Hippocampal formation (tissue), 2 donors: ENCODE measurements around the gene PRRX2.
"Not testable (repeated sequence)": the region's sequence is repeated elsewhere in the genome, so short reads cannot be mapped to it uniquely, and the experiment has no call there.

ENCODE experiments used
- DNase-seq, 2 donors: peaks; one replicate each; lab custom pipeline; 2025; lab: John Stamatoyannopoulos, UW

Gene PRRX2

GRCh38 chr9:129654554-129655040 lies 10.8 kb upstream of the PRRX2 start:
- no peak for DNase-seq

GRCh38 chr9:129655154-129655553 lies 10.3 kb upstream of the PRRX2 start:
- no peak for DNase-seq

DNA sequence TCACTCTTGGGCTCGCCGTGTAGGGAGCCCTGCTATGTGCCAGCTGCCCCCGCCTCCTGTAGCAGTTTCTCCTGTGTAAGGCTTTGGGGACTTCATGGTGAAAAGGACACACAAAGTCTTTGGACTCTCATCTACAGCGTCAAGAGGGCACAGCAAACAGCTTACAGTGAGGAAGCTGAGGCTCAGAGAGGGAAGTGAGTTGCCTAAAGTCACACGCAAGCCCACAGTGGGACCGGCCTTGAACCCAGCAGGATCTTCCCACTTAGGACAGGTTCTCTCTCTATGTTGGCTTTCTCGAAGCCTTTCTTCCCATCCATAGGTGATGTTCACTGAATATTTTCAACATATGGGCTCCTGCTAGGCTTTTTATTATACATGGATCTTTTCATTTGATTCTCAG lies 9.8 kb upstream of the PRRX2 start:
- no peak for DNase-seq

DNA sequence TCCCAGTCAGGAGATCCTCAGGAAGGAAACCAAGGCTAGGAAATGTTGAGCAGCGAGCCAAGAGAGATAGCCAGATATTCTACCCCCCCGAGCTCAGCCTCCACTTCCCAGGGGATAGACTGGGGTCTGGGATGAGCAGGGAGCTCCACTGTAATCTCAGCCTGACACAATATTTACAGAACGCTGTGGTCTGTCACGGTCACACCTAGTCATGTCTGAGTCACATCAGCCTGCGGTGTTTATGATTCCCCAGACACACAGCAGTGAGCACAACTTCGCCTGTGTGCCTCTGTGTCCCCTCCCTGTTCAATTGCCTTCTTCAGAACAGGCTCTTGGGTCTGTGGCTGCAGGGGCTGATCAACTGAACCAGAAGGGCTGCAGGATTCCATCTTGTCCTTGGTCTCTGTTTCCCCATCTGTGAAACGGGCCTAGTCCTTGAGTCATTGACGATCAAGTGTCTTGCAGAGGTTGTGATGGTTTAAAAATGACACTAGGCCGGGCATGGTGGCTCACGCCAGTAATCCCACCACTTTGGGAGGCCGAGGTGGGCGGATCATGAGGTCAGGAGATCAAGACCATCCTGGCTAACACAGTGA lies 8.6 kb upstream of the PRRX2 start:
- no peak for DNase-seq

- no peak for DNase-seq
Observed at GRCh38 chr9:129661029-129661428, 4.4 kb upstream of the PRRX2 start.

- DNase-seq: not testable (repeated sequence)
Observed at GRCh38 chr9:129662239-129662638, 3.2 kb upstream of the PRRX2 start.

DNA sequence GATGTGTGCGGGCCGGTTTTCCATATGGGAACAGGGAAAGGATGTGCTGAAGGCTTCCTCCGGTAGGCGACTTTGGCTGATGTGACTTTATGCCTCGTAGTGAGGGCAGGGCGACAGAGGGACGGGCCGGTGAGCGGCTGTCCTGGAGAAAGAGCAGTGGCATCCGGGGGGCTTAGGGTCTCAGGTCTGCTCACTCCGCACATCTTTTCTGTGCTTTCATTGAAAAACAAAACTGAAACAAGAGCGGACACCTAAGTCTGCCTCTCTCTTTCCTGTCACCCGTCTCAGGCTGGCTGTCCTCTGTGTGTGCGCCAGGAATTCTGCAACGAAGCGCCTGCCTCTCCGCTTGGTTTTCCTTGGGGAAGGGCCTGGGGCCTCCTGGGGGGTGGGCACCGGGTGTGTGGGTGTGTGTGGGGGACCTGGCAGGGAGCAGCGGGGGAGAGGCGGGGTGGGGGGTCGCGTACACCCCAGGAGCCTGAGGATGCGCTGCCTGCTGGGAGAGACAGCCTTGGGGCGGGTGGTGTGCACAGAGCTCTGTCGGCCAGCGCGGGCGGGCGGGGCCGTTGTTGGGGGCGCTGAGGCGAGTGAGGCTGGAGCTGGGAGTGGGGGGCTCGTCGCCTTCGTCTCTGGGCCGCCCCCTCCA lies 580 bp upstream of the PRRX2 start:
- DNase-seq: no peak

- no peak for DNase-seq
Observed at GRCh38 chr9:129665814-129666520, 520 bp downstream of the PRRX2 start.

- DNase-seq: no peak
Observed at GRCh38 chr9:129666575-129666974, 1.1 kb downstream of the PRRX2 start.

DNA sequence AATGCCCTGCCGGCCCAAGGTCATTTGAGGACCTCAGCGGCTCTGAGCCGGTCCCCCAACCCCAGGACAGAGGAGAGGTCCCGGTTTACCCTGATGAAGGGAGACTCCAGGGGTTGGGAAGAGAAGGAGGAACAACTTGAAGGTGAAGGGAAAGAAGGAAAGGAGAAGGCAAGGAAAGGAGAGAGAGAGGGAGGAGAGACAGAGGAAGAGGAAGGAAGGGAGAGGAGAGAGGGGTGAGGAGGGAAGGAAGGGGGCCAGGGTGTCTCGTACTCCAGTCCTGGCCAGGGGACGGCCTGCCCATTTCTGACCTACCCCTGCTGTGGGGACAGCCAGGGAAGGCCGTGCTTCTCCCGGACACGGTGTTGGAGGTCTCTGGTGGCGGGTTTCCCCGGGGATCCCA lies 1.9 kb downstream of the PRRX2 start:
- DNase-seq: no peak

- DNase-seq: no peak
Observed at GRCh38 chr9:129667850-129668249, 2.4 kb downstream of the PRRX2 start.

GRCh38 chr9:129669141-129669718 lies 3.8 kb downstream of the PRRX2 start:
- no peak for DNase-seq

- no peak for DNase-seq
Observed at GRCh38 chr9:129669946-129670345, 4.5 kb downstream of the PRRX2 start.

DNA sequence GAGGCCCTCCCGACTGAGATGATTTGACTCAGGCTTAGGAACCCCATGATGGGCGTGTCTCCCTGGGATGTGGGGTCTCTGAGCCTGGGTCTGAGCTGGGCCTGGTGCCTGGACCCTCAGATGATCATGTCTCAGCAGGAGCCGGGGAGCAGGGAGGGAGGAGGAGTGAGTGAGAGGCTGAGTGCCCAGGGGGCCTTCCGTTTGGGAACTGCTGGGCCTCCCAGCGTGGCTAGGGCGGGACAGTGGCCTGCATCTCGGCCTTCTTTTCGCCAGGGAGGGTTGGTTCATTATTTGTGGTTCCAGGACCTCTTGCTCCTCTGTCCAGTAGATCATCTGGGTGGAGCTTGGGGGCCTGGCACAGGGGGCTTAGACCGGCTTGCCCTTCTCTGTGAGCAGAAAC lies 5.6 kb downstream of the PRRX2 start:
- DNase-seq: no peak

- no peak for DNase-seq
Observed at GRCh38 chr9:129671519-129671918, 6.1 kb downstream of the PRRX2 start.

DNA sequence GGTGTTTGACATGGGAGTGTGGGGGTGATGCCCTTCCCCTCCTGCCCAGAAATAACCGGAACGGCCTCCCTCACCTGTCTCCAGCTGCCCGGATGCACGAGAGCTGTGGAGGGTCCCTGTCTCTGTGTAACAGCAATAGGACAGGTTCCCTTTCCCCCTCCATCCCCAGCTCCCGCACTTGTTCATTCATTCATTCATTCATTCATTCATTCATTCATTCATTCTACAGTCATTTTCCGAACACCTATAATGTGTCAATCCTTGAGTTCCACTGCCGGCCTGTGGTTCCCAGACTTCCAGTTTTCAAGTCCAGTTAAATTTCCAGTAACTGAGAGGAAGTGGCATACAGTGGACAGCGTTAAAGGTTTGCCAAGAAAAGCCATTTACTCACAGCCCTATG lies 7.3 kb downstream of the PRRX2 start:
- DNase-seq: no peak

DNA sequence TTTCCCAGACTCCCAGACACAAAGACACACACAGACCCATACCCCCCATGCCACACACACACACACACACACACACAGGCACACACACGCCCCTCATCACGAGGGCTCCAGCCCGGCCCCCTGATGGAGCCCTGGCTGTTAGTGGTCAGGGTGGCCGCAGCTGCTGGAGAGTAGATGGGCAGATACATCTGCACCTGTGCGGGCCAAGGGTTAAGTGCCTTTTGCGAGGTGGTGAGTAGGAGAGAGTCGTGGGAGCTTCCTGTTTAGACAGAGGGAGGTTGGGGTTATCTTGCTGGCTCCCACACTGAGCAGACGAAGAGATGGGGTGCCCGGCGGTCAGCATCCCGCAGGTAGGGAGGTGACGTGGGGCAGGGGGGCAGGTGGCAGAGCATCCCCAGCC lies 8.2 kb downstream of the PRRX2 start:
- no peak for DNase-seq

DNA sequence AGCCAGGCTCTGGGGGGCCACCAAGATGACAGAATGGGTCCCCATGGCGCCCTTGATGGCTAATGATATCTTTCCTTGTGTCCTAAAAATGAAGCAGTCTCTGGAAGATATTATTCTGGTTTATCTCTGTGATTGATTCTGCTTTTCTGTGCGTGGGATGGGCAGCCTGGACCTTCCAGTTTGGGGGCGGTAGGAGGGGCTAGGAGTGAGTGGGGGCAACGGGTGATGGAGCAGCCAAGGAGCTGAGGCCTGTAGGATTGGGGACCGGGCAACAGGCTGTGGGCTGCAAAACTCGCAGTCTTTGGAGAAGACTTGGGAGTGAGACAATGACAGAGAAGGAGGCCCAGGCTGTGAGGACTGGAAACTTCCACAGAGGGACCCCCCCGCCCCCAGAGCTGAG lies 8.8 kb downstream of the PRRX2 start:
- no peak for DNase-seq

DNA sequence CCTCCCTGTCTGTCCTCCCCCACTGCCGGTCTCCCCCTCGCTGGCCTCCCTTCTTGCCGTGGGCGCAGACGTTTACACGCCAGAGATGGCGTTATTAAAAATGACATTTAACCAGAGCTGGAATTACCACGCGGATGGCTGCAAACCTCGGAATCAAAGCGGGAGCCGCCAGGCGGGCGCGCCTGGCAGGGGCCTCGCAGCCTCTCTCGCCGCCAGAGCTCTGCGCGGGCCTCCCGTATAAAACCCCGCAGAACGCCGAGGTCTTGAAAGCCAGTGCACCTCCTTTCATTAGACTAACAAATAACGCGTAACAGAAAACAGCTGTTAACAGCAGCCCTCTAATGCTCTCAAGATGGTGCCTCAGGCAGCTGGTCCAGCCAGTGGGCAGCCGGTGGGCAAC lies 10.2 kb downstream of the PRRX2 start:
- DNase-seq: no peak

- no peak for DNase-seq
Observed at GRCh38 chr9:129676287-129676686, 10.8 kb downstream of the PRRX2 start.

- no peak for DNase-seq
Observed at GRCh38 chr9:129676975-129677374, 11.5 kb downstream of the PRRX2 start.

GRCh38 chr9:129677456-129677855 lies 12.0 kb downstream of the PRRX2 start:
- no peak for DNase-seq

- no peak for DNase-seq
Observed at GRCh38 chr9:129678844-129679243, 13.4 kb downstream of the PRRX2 start.
